GM21529 (cell line): ENCODE measurements around the gene DSTYK.
"Not testable (repeated sequence)": the region's sequence is repeated elsewhere in the genome, so short reads cannot be mapped to it uniquely, and the experiment has no call there.

ENCODE experiments used
- ATAC-seq: cut with Tn5 transposase; IDR thresholded peaks from one replicate; pipeline ENCODE4 v1.9.1; 2021; ENCODE audit not compliant: unreplicated experiment

DSTYK gene

DNA sequence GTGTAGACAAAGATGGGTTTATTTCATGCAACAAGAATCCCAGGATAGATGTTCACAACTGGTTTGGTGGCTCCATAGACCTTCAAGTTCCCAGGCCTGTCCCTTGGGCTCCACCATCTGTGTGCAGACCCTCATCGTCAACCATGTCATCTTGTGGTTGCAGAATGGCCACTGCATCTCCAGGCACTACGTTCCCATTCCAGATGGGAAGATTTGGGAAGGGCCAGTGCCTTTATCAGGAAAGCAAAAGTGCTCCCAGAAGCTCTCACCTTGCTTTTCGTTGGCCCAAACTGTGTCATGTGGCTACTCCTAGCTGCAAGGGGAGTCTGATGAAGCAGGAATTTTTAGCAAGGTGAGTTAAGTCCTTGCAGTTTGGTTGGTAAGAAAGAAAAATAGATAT is 29.1 kb upstream of the DSTYK start:
- no peak for ATAC-seq

DNA sequence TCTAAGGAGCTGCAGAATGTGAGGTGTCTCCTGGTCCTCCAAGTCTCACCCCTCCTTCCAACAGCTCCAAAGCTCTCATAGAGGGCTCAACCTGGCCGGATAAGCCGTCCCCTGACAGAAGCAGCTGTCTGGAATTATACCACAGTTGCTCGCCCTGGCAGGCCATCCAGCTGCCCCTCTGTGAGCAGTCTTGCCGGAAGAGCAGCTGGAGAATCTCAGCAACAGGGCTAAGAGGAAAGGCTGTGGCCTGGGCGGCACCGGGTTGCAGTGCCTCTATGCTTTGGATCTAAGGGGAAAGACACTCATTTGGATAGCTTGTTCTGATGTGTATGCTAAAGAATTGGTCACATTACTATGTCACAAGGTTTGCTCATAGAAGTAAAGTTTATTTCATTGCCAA is 28.6 kb upstream of the DSTYK start:
- ATAC-seq: no peak

DNA sequence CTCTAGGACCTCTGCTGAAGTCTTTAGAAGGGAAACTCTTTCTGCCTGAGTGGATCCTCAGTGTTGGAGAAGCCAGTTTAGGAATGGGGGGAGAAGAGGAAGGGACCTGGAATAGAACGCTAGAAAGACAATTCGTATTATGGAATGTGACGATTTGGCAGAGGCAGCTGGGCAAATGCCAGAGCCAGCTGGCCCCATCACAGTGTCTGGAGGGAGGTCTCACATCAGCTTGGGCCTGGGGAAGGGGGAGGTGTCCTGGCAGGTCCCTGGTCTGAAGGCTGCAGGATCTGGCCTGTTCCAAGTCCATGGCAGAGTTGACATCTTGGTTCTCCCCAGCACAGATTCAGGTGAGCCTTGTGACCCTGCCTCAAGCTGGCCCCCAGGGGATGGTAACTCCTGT is 27.6 kb upstream of the DSTYK start:
- no peak for ATAC-seq

DNA sequence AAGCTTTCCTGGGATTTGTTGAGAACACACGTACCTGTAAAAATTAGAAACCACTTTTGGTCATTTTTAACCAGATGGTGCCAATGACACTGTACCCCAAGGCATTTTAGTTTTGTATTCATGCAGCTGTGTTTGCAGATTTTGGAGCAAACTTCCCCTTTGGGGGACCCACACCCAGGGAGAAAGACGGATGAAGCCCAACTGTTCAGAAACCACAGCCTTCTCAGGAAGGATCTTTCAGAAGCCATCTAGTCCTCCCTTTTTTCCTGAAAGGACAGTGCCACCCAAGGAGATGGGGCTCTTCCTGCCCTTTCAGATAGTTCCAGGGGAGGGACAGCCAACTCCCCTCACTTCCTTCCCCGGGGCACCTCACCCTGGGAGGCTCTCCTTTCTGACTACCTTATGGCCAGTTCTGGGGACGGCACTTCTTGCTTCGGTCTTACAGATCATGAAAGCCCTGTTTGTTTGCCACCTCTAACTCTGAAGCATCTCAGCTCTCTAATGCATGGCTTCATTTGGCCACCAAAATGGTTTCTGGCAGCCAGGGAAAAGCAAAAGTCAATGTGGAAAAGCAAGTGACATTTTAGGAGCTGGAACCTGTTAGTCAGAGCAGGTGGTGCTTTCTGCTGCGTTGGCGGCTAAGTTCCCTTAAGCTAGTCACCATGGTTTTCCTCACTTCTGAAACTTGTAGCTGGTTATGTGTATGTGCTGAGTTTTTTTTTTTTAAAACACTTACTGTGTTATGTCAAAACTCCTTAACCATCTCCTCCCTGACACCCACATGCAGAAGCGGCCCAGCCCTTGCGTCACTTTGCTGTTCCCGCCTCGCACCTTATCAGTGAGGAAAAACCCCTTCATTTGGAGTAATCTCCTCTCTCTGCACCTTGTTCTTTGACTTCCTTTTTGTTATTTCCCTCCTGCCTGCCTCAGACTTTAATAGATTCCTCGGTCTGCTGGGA is 26.3 kb upstream of the DSTYK start:
- ATAC-seq: peak; percentile 61

DNA sequence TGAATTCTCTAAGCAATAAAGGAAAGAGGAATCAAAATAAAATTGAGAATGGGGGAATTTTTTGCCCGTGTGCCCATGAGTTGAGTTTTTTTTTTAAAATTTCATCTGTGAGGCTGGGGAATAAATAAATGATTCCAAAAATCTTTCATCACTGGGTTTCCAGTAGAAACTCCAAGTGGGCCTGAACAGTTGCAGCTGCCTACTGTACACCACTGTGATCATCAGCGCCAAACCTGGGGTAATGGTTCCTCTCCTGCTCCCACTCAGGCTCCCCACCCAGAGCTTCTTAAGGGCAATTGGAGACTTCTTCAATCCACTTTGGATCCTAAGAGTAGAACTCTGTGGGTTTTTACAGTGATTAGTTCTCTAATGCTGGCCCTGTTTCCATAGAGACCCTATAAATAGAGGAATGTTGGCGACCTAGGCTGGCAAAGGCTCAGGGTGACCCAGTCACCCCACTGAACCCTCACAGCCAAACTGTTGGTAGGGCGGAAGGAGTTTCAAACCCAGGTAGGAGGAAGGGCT is 25.5 kb upstream of the DSTYK start:
- no peak for ATAC-seq

DNA sequence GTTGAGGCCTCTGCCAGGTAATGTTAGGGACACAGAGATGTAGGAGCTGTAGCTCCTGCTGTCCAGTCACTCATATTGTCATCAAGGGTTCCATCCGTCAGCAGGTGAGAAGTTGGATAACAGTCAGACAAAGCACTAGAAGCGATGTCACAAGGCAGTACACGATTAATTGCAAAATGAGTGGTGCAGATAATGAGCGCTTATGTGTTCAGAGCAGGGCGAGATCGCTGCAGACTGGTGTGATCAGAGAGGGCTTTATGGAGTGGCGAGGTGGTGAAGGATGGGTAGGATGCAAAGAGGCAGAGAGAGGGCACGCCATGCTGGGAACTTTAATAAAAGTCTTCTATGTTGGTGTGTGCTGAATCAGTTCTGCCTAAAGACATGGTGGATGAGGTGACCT is 25.0 kb upstream of the DSTYK start:
- no peak for ATAC-seq

DNA sequence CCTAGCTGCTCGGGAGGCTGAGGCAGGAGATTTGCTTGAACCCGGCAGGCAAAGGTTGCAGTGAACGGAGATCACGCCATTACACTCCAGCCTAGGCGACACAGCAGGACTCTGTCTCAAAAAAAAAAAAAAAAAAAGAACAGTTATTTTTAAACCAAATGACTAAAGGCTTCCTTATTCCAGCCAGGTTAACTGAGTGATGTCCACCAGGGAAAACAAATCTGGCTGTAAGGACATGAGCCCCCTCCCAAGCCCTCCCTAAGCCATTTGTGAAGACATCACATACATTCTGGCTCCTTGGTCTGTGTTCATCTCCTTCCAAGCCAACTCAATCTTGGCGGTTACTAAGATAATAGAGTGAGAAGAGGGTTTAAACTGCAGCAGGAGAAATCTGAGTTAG is 24.4 kb upstream of the DSTYK start:
- ATAC-seq: no peak

DNA sequence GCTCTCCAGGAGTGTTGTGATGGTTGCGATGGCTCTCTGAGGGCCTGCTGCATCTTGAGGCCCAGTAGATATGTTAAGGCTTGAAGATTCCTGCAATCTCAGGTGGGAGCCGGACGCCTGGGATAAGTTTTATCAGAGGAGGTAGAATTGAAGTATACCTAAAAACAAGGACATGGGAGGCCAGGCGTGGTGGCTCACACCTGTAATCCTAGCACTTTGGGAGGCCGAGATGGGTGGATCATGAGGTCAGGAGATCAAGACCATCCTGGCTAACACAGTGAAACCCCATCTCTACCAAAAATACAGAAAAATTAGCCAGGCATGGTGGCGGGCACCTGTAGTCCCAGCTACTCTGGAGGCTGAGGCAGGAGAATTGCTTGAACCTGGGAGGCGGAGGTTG is 22.5 kb upstream of the DSTYK start:
- not testable (repeated sequence) for ATAC-seq

DNA sequence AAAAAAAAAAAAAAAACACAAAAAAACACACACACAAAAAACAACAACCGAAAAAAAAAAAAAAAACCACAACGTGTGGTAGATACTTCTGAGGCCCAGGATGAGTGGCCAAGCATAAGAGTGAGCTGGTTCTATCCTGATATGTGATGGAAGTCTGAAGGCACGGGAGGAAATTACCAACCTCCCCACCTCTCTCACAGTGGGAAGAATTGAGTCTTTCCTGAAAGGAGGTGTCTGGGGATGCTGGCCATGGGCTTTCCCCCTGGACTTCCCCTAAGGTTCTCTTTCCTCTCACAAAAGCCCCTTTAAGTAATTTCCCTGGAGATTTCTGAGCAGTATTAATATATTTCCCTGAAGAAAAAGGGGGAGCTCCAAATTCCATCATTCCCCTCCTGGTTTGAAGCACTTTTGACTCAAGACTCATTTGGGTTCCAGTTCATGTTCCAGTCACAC is 21.5 kb upstream of the DSTYK start:
- ATAC-seq: no peak

DNA sequence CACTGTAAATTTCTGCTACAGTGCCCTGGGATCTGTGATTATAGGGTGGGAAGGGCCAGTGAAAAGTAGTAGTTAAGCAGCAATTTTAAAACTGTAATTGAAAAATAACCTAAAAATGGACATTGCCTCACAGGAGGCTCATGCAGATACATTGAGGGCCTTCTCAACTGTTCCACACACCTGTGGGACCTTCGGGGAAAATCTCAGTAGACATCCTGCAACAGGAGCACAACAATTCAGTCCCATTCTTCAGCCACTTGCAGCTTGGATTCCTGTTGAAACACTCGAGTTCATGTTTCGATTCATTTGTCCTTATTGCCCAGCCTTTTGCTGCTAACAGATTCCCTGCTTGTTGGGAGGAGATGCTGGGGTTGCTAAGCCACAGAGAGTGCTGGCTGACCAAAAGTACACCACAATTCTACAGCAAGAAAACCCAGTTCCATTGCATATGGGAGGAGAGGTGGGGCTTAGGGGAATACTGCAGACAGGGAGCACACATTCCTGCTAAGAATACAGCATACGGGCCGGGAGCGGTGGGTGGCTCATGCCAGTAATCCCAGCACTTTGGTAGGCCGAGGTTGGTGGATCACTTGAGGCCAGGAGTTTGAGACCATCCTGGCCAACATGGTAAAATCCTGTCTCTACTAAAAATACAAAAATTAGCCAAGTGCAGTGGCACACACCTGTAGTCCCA is 20.8 kb upstream of the DSTYK start:
- ATAC-seq: no peak

DNA sequence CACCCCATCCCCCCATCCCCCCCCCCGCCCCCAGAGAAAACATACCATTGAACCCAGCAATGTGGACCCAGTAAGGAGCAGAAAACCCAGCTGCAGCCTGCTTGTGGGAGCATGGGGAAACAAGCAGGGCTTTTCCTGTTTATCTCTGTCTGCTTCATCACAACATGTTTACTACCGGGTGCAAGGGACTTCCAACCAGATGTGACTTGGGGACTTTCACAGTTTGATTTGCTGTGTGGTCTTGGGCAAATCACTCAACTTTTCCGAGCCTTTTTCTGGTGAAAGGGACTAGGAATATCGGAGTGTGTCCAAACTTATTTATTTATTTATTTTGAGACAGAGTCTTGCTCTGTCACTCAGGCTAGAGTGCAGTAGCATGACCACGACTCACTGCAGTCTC is 19.5 kb upstream of the DSTYK start:
- no peak for ATAC-seq

DNA sequence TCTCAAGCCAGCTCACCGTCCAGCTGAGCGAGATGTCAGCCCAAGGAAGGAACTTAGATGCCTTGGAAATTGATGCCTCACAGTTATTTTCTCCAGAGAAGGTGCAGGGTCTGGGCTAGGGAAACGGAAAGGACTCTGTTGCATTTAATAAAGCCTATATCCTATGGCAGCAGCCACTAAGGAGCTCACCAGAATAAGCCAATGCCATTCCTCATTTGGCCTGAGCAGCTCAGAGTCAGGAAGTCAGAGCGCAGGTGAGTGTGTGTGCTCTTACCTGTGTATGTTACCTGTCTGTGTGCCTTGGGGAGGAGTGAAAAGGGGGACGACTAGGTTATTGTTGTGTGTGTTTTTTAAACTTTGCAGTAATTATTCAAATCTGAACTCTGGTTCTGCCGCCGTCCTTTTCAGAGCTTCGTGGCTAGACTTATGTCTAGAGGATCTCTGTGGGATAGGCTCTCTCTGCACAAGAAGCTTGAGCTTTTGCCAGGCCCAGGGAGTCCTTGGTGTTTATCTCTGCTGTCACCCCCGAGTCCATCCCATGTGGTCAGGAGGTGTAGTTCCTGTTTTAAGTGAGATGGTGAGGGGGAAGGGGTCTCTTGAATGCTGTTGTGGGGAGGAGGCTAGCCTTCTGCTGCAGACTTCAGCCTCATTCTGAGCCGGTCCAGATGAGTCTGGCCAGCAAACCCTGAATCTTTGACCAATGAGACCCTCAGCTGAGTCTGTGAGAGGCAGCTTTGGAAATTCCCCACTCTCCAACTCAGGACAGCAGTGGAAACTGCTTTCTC is 18.6 kb upstream of the DSTYK start:
- ATAC-seq: no peak

DNA sequence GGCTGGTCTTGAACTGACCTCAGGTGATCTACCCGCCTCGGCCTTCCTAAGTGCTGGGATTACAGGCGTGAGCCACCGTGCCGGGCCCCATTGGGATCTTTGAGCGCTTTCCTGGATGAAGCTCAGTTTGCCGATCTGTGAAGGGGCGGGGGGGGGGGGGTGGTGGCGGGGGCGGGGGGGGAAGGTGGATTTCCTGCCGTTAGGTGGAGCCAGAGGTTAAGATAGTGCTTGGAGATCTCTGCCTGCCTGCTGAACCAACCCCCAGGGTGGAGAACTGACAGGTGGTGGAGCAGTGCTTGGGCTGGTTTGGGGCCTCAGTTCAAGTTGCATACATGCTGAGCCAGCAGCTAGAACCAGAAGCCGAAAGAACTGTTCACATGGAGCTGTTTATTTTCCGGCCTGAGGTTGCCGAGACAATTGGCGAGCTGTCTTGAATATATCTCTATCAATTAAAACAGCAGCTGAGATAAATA is 17.9 kb upstream of the DSTYK start:
- ATAC-seq: peak; percentile 42

DNA sequence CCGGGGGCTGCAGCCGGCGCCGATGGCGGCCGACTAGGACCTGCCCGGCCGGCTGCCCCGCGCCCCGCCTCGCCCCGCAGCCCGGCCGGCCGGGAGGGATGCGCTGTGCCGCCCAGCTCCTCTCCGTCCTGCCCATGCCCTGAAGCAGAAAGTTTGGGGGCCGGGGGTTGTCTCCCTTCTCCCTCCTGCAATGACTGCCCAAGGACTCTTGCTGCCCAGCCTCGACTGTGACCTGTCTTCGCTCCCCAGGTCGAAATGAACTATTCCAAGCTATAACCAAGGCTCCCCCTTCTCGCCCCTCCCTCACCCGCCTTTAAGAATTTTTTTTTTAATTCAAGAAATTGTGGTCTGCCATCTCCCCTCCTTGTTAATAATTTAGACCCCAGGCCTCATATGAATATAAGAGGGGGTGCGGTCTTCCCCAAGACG is 16.6 kb upstream of the DSTYK start:
- peak; percentile 19 for ATAC-seq

DNA sequence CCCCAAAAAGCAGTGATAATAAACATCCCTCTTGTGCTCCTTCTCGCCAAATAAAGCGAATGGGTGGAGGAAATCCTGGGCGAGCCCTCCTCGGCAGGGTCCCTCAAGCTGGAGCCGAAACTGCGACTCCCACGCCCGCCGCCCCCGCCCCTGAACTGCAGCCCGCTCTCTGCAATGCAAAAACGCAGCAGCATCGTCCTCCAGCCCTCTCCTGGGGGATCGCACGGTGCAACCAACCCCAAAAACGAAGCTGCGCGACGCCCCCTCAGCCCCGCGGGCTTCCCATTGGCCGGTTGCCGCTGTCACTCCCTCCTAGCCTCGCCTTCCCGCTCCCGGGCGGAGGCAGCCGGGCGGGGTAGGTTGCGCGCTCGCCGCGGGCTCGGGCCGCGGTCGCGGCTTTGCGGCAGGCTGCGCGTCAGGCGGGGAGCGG is 16.1 kb upstream of the DSTYK start, which contains the start of gene TMCC2:
TSS of gene TMCC2 (plus strand) at position 363 of the 430 bp plus-strand sequence. CDS start 619 bp downstream, outside the sequence.
- peak; percentile 87 for ATAC-seq

DNA sequence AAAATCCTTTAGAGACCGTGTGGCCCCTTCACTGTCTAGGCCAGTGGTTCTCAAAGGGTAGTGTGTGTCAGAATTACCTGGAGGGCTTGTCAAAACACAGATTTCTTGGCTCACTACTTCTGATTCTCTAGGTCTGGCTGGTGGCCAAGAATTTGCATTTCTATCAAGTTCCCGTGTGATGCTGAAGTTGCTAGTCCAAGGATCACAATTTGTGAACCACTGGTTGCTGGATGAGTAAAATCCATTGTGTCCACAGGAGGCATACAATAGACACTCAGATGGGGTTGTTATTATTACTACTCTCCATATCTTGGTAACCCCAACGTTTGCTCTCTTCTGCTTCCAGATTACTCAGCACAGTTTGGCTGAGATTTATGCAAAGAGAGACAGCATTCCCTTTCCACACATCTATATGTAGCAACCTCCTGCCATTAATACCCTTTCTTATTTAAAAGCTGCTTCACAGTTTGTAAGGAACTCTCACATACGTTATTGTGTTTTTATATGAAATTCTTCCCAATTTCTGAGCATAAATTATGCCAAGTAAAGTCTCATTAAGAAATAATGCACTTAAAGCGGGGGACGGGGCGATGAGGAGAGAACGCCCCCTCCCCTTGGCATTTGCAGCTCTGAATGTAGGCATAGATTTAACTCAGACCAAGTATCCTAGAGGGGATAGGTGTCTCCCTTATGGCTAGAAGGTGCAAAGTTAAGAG is 15.5 kb upstream of the DSTYK start:
- no peak for ATAC-seq

DNA sequence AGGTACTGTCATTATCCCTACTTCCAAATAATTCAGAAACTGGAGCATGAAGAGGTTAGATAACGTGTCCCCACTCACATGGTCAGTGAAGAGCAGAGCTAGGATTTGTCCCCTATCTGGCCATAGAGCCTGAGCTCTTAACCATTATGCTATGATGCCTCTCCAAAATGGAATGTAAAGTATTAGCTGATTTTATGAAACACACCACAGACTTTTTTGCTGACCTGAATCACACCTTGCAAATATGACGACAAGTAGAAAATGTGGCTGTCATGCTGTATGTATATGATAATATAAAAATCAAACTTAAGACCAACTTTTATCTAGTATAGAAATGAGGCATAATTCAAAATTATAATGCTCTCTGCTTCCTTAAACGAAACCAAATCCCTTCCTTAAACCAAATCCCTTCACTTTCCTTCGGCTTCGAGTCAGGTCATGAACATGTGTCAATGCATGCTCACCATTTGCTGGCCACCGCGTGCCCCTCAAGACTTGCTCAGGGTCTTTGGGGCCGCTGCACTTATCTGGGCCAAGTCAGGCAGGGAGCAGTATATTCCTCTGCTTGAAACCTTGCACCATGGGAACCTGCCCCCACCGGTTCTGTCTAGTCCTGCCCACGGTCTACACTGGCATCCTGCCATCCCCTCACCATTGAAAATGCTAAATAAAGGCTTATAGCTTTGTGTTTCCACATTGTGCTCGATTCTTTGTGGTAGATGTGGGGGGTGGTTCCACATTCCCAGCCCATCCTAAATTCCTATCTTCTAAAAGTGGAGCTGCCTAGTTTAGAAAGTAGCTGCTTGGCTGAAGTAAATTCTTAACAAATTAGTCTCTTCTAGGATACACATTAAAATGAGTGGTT is 14.6 kb upstream of the DSTYK start:
- no peak for ATAC-seq

DNA sequence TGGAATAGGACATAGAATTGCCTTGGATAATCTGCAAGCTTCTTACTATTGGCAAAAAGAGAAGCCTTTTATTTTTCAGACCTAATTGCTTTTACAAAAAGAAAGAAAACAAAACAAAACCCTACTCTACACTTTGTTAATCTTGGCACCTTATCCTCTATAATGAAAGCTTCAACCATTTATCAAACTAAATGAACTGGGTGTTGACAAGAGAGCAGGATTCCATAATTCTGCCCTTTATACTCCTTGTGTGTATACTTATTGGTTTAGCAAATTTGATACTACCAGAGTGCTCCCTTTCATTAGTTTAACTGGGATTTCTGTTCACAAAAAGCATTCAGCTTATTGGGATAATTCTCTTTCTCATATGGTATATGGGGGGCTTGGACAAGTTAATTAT is 13.2 kb upstream of the DSTYK start:
- no peak for ATAC-seq

DNA sequence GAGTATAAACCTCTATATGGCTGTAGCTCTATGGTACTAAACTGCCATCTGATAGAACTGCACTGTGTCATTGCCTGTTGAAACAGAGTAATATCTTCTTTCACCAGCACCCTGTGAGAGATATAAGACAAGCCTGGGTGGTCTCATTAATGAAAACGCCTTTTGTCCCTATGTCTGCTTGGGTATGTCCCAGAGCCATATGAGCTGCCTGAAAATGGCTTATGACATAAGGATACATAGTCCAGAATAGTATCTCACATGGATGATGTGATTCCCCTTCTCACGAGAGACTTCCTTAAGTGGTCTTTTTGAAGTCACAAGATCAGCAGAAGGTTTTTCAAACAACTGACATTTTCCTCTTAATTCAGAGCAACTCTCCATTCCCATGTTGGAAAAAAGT is 8.9 kb upstream of the DSTYK start:
- no peak for ATAC-seq
